HG03439 (cell line): ENCODE results near the gene KDM4E.
"Not testable (repeated sequence)": the region's sequence is repeated elsewhere in the genome, so short reads cannot be mapped to it uniquely, and the experiment has no call there.

Experiments used
- ATAC-seq: cut with Tn5 transposase; IDR thresholded peaks from one replicate; pipeline ENCODE4 v1.9.1; 2021; ENCODE audit warnings: mild to moderate bottlenecking, moderate library complexity; ENCODE audit not compliant: unreplicated experiment

Gene KDM4E

GRCh38 chr11:95024958-95025357, at the start of gene KDM4E:
TSS of gene KDM4E (plus strand) at chr11:95025258. CDS start at chr11:95025558, 300 bp downstream.
- no peak for ATAC-seq

- no peak for ATAC-seq
Measured at GRCh38 chr11:94975599-94975998, 49.5 kb upstream of the KDM4E start.

- ATAC-seq, result no peak
Measured at GRCh38 chr11:94987378-94987777, 37.7 kb upstream of the KDM4E start.

- ATAC-seq, result no peak
Measured at GRCh38 chr11:94988748-94989147, 36.3 kb upstream of the KDM4E start.

- no peak for ATAC-seq
Measured at GRCh38 chr11:94993400-94993943, 31.6 kb upstream of the KDM4E start.

- ATAC-seq, result no peak
Measured at GRCh38 chr11:94997437-94997836, 27.6 kb upstream of the KDM4E start.

GRCh38 chr11:94998285-94998684, 26.8 kb upstream of the KDM4E start:
- no peak for ATAC-seq

- no peak for ATAC-seq
Measured at GRCh38 chr11:95003716-95004115, 21.3 kb upstream of the KDM4E start.

- no peak for ATAC-seq
Measured at GRCh38 chr11:95005642-95006041, 19.4 kb upstream of the KDM4E start.

- no peak for ATAC-seq
Measured at GRCh38 chr11:95011376-95011775, 13.7 kb upstream of the KDM4E start.

GRCh38 chr11:95014184-95014821, 10.8 kb upstream of the KDM4E start:
- ATAC-seq, result no peak

GRCh38 chr11:95016139-95016538, 8.9 kb upstream of the KDM4E start:
- no peak for ATAC-seq

GRCh38 chr11:95021468-95021867, 3.6 kb upstream of the KDM4E start:
- not testable (repeated sequence) for ATAC-seq

- ATAC-seq, result not testable (repeated sequence)
Measured at GRCh38 chr11:95025594-95025993, 536 bp downstream of the KDM4E start.

GRCh38 chr11:95028357-95028756, 3.3 kb downstream of the KDM4E start:
- no peak for ATAC-seq

GRCh38 chr11:95033051-95033450, 8.0 kb downstream of the KDM4E start:
- no peak for ATAC-seq

GRCh38 chr11:95035316-95035715, 10.3 kb downstream of the KDM4E start:
- ATAC-seq, result no peak

GRCh38 chr11:95037356-95038035, 12.4 kb downstream of the KDM4E start:
- not testable (repeated sequence) for ATAC-seq

GRCh38 chr11:95042239-95042638, 17.2 kb downstream of the KDM4E start:
- ATAC-seq, result no peak

- ATAC-seq, result no peak
Measured at GRCh38 chr11:95042906-95043305, 17.8 kb downstream of the KDM4E start.

GRCh38 chr11:95044010-95044409, 19.0 kb downstream of the KDM4E start:
- no peak for ATAC-seq

- no peak for ATAC-seq
Measured at GRCh38 chr11:95045812-95046211, 20.8 kb downstream of the KDM4E start.
